ENCODE measurements around the gene CLASRP. TPM values are rescaled to one million over a fixed set of nuclear protein-coding genes. Genes with fewer than 3 reads are reported as not detected.

CLASRP gene
- total and polyA plus RNA-seq, 5 donors from 2014 or later, result 3.9 to 189 (median 4.8) TPM

Other genes with a start within 250 kb of the CLASRP start
- not detected for gene BCAM, start 229.9 kb upstream of the CLASRP start, total RNA-seq
- gene BCAM, start 229.9 kb upstream of the CLASRP start, polyA plus RNA-seq, result not detected
- gene NECTIN2, start 192.7 kb upstream of the CLASRP start, total RNA-seq, result 1.1 TPM
- gene NECTIN2, start 192.7 kb upstream of the CLASRP start, polyA plus RNA-seq, result not detected
- gene TOMM40, start 147.8 kb upstream of the CLASRP start, total RNA-seq, result 26.4 TPM
- 10 to 100 TPM; 22.8 to 27.8 (median 24.8) TPM for gene TOMM40, start 147.8 kb upstream of the CLASRP start, polyA plus RNA-seq
- 1.4 TPM for gene APOE, start 133.2 kb upstream of the CLASRP start, total RNA-seq
- not detected for gene APOE, start 133.2 kb upstream of the CLASRP start, polyA plus RNA-seq
- gene APOC1, start 124.4 kb upstream of the CLASRP start, total RNA-seq, result not detected
- gene APOC1, start 124.4 kb upstream of the CLASRP start, polyA plus RNA-seq, result not detected
- not detected for gene APOC4, start 96.8 kb upstream of the CLASRP start, total RNA-seq
- gene APOC4, start 96.8 kb upstream of the CLASRP start, polyA plus RNA-seq, result not detected
- gene APOC2, start 93.0 kb upstream of the CLASRP start, total RNA-seq, result not detected
- gene APOC2, start 93.0 kb upstream of the CLASRP start, polyA plus RNA-seq, result not detected
- gene CLPTM1, start 83.7 kb upstream of the CLASRP start, total RNA-seq, result 81.5 TPM
- gene CLPTM1, start 83.7 kb upstream of the CLASRP start, polyA plus RNA-seq, result 10 to 100 TPM; 16.7 to 20.3 (median 19.2) TPM
- 107 TPM for gene RELB, start 37.6 kb upstream of the CLASRP start, total RNA-seq
- 10 to 100 TPM in 2 of 4 donors, 1 to 10 TPM in 2; 5.5 to 11.4 (median 10.2) TPM for gene RELB, start 37.6 kb upstream of the CLASRP start, polyA plus RNA-seq
- 3.0 TPM for gene ZNF296, start 37.4 kb downstream of the CLASRP start, total RNA-seq
- 1 to 10 TPM; 1.8 to 2.5 (median 2.0) TPM for gene ZNF296, start 37.4 kb downstream of the CLASRP start, polyA plus RNA-seq
- 6.6 TPM for gene GEMIN7, start 40.2 kb downstream of the CLASRP start, total RNA-seq
- 10 to 100 TPM; 64.6 to 93.1 (median 79.7) TPM for gene GEMIN7, start 40.2 kb downstream of the CLASRP start, polyA plus RNA-seq
- 17.4 TPM for gene PPP1R37, start 54.1 kb downstream of the CLASRP start, total RNA-seq
- 1 to 10 TPM in 1 of 4 donors, under 1 TPM in 3; 0.61 to 1.0 (median 0.65) TPM for gene PPP1R37, start 54.1 kb downstream of the CLASRP start, polyA plus RNA-seq
- 0.72 TPM for gene NKPD1, start 121.9 kb downstream of the CLASRP start, total RNA-seq
- gene NKPD1, start 121.9 kb downstream of the CLASRP start, polyA plus RNA-seq, result under 1 TPM; 0.05 to 0.28 (median 0.15) TPM
- gene TRAPPC6A, start 139.2 kb downstream of the CLASRP start, total RNA-seq, result 54.7 TPM
- gene TRAPPC6A, start 139.2 kb downstream of the CLASRP start, polyA plus RNA-seq, result 100 to 1,000 TPM; 161 to 182 (median 171) TPM
- 22.9 TPM for gene BLOC1S3, start 139.7 kb downstream of the CLASRP start, total RNA-seq
- 10 to 100 TPM; 12.8 to 21.0 (median 17.4) TPM for gene BLOC1S3, start 139.7 kb downstream of the CLASRP start, polyA plus RNA-seq
- not detected for gene EXOC3L2, start 206.4 kb downstream of the CLASRP start, total RNA-seq
- gene EXOC3L2, start 206.4 kb downstream of the CLASRP start, polyA plus RNA-seq, result not detected
- gene MARK4, start 212.2 kb downstream of the CLASRP start, total RNA-seq, result 61.0 TPM
- 1 to 10 TPM in 2 of 4 donors, under 1 TPM in 2; 0.38 to 1.6 (median 0.85) TPM for gene MARK4, start 212.2 kb downstream of the CLASRP start, polyA plus RNA-seq

Data from CD4-positive, CD25-positive, alpha-beta regulatory T cell (primary cell).